ENCODE measurements around the gene PRPF8. TPM values are rescaled to one million over a fixed set of nuclear protein-coding genes. Genes with fewer than 3 reads are reported as not detected.
"Not testable (repeated sequence)": the region's sequence is repeated elsewhere in the genome, so short reads cannot be mapped to it uniquely, and the experiment has no call there.

Gene PRPF8
- total RNA-seq, 6 experiments from 2014 or later = 224 to 285 (median 248) TPM

GRCh38 chr17:1725642-1726511 is 41.2 kb upstream of the PRPF8 start:
- no peak overlapping the region for H3K27ac Mint-ChIP-seq
- DNase-seq = no peak
- H3K36me3 Mint-ChIP-seq (ENCODE audit: low read depth) = peaks cover 10% of the 10 kb centered on the region
- peak overlapping the region; percentile 72 for H3K4me3 Mint-ChIP-seq
- H3K27me3 Mint-ChIP-seq (ENCODE audit: insufficient read depth) = peaks cover 1% of the 10 kb centered on the region
- peaks cover 20% of the 10 kb centered on the region for H3K4me1 Mint-ChIP-seq (ENCODE audit: low read depth)
- H3K9me3 Mint-ChIP-seq = no peaks in the 10 kb centered on the region
- TF ChIP-seq, protein P1, sequence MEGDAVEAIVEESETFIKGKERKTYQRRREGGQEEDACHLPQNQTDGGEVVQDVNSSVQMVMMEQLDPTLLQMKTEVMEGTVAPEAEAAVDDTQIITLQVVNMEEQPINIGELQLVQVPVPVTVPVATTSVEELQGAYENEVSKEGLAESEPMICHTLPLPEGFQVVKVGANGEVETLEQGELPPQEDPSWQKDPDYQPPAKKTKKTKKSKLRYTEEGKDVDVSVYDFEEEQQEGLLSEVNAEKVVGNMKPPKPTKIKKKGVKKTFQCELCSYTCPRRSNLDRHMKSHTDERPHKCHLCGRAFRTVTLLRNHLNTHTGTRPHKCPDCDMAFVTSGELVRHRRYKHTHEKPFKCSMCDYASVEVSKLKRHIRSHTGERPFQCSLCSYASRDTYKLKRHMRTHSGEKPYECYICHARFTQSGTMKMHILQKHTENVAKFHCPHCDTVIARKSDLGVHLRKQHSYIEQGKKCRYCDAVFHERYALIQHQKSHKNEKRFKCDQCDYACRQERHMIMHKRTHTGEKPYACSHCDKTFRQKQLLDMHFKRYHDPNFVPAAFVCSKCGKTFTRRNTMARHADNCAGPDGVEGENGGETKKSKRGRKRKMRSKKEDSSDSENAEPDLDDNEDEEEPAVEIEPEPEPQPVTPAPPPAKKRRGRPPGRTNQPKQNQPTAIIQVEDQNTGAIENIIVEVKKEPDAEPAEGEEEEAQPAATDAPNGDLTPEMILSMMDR (IDR thresholded peaks at IDR 0.05) = no peak

- DNase-seq = no peak
- Mint-ChIP-seq H3K27me3 (ENCODE audit: insufficient read depth) (peaks cover 1% of the 10 kb centered on the region), H3K9me3 (no peaks in the 10 kb centered on the region), H3K4me1 (ENCODE audit: low read depth) (peaks cover 19% of the 10 kb centered on the region), H3K36me3 (ENCODE audit: low read depth) (peaks cover 10% of the 10 kb centered on the region), H3K4me3 (peak overlapping the region; percentile 72), H3K27ac (no peak overlapping the region)
- TF ChIP-seq, protein P1 (IDR thresholded peaks at IDR 0.05) = peak; percentile 34
These were observed 40.4 kb upstream of the PRPF8 start for GRCh38 chr17:1724869-1725641.

- Mint-ChIP-seq H3K27ac (peak within 1 kb of the TSS; percentile 64), H3K4me3 (peak within 1 kb of the TSS; percentile 72), H3K36me3 (ENCODE audit: low read depth) (peaks cover 10% of the 10 kb centered on the region), H3K9me3 (no peaks in the 10 kb centered on the region), H3K27me3 (ENCODE audit: insufficient read depth) (peaks cover 1% of the 10 kb centered on the region), H3K4me1 (ENCODE audit: low read depth) (peaks cover 13% of the 10 kb centered on the region)
- DNase-seq = peak; percentile 61
- TF ChIP-seq, protein P1 (IDR thresholded peaks at IDR 0.05) = no peak
These were observed 39.7 kb upstream of the PRPF8 start, which contains the start of gene WDR81 for GRCh38 chr17:1724351-1724868. WDR81 (plus strand) TSS chr17:1724704; CDS start chr17:1724960, 256 bp downstream.

GRCh38 chr17:1722022-1722421 is 37.4 kb upstream of the PRPF8 start:
- H3K27me3 Mint-ChIP-seq (ENCODE audit: insufficient read depth); H3K9me3 Mint-ChIP-seq; H3K27ac Mint-ChIP-seq; H3K36me3 Mint-ChIP-seq (ENCODE audit: low read depth); H3K4me3 Mint-ChIP-seq: not testable (repeated sequence)
- DNase-seq = peak; percentile 43
- peaks cover 25% of the 10 kb centered on the region for H3K4me1 Mint-ChIP-seq (ENCODE audit: low read depth)

DNA sequence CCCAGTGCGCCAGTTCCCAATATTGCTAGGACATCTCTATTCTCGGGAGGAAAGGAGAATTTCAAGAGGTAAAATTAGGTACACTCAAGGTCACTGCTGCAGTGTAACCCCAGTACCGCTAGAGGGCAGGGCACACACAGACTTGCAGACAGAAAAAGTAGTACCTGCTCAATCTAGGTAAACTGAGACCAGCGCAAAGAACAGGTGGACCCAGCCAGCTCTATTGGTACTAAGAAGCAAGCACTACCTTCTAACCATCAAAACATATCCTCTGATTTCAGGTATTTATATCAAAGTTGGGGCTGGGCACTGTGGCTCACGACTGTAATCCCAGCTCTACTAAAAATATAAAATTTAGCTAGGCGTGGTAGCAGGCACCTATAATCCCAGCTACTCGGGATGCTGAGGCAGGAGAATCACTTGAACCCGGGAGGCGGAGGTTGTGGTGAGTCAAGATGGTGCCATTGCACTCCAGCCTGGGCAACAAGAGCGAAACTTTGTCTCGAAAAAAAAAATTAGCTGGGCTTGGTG is 36.3 kb upstream of the PRPF8 start:
- no peak overlapping the region for H3K4me3 Mint-ChIP-seq
- TF ChIP-seq, protein P1 (IDR thresholded peaks at IDR 0.05) = peak; percentile 99
- peak; percentile 28 for DNase-seq
- peaks cover 1% of the 10 kb centered on the region for H3K27me3 Mint-ChIP-seq (ENCODE audit: insufficient read depth)
- peak overlapping the region; percentile 16; the same call in 1 of the 2 replicates for H3K27ac Mint-ChIP-seq
- peaks cover 25% of the 10 kb centered on the region for H3K4me1 Mint-ChIP-seq (ENCODE audit: low read depth)
- H3K36me3 Mint-ChIP-seq (ENCODE audit: low read depth) = peaks cover 5% of the 10 kb centered on the region; the same call in 1 of the 2 replicates
- H3K9me3 Mint-ChIP-seq = no peaks in the 10 kb centered on the region
